Posterior cingulate gyrus (tissue), 11 donors: ENCODE measurements around the gene KRTAP5-4.
"Not testable (repeated sequence)": the region's sequence is repeated elsewhere in the genome, so short reads cannot be mapped to it uniquely, and the experiment has no call there.

Source experiments
- DNase-seq, 10 donors: peaks; one replicate each; pipeline versions ENCODE4 v3.0.0 to v3.0.0-alpha.2; 2020 to 2021; ENCODE audit warnings: mixed read lengths in 3 of 10
- intact Hi-C: fragments of 100-400 bp; cut with DNase I; formaldehyde crosslinking; loops from one replicate; pipeline ENCODE4 v1.15.1; 2023

The KRTAP5-4 gene

GRCh38 chr11:1653541-1654387 lies 31.8 kb upstream of the KRTAP5-4 start:
- intact Hi-C loops: loop anchor here (2.0 kb wide), 1 partner anchor 41 kb away; no protein-coding TSS in a partner anchor
- DNase-seq: peak in 2 of 10 donors; percentile 38 to 52

- intact Hi-C loops: loop anchor here (1.0 to 2.0 kb wide), 3 partner anchors 42 to 499 kb away; no protein-coding TSS in a partner anchor
- peak; percentile 70 to 98 (median 86) for DNase-seq
Measured at GRCh38 chr11:1652771-1653540, 31.0 kb upstream of the KRTAP5-4 start.

- intact Hi-C loops: loop anchor here (1.0 to 2.0 kb wide), 3 partner anchors 42 to 500 kb away; no protein-coding TSS in a partner anchor
- no peak for DNase-seq
Measured at GRCh38 chr11:1652442-1652770, 30.5 kb upstream of the KRTAP5-4 start.

- peak in 2 of 10 donors; percentile 68 to 70 for DNase-seq
- intact Hi-C loops: loop anchor here (1.0 to 2.0 kb wide), 3 partner anchors 43 to 500 kb away; no protein-coding TSS in a partner anchor
Measured at GRCh38 chr11:1652026-1652425, 30.1 kb upstream of the KRTAP5-4 start.

DNA sequence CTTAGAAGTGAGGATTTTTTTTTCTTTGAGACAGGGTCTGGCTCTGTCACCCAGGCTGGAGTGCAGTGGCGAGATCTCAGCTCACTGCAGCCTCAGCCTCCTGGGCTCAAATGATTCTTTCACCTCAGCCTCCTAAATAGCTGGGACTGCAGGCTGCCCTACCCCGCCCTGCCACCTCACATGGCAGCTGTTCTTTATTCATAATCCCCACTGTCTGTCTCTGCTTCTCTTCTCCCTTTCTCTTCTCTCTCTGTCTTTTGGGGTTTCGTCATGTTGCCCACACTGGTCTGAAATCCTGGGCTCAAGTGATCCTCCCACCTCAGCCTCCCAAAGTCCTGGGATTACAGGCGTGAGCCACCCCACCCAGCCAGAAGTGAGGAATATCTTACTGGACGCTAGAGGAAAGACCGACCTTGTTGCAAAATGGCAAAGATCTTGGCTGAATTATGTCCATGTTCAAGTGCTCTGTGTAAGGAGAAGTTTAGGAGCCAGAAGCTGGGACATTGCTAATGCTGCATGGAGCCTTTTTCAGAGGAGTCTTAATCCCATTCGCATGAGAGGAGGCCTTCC lies 29.6 kb upstream of the KRTAP5-4 start:
- DNase-seq: peak in 1 of 10 donors; percentile 3
- intact Hi-C loops: no loop called here

DNA sequence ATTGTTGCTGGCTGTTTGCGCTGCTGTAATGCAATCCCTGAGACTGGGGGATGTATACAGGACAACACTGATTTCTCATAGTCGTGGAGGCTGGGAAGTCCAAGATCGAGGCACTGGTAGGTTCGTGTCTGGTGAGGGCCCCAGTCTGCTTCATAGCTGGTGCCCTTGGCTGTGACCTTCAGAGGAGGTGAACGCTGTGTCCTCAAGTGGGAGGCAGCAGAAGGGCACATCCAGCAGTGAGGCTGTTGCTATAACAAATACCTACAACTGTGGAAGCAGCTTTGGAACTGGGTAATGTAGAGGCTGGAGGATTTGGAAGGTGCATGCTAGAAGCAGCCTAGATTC lies 29.0 kb upstream of the KRTAP5-4 start:
- intact Hi-C loops: no loop called here
- DNase-seq: no peak

- intact Hi-C loops: no loop called here
- DNase-seq: peak in 2 of 10 donors; percentile 52 to 81
Measured at GRCh38 chr11:1650034-1650917, 28.3 kb upstream of the KRTAP5-4 start.

DNA sequence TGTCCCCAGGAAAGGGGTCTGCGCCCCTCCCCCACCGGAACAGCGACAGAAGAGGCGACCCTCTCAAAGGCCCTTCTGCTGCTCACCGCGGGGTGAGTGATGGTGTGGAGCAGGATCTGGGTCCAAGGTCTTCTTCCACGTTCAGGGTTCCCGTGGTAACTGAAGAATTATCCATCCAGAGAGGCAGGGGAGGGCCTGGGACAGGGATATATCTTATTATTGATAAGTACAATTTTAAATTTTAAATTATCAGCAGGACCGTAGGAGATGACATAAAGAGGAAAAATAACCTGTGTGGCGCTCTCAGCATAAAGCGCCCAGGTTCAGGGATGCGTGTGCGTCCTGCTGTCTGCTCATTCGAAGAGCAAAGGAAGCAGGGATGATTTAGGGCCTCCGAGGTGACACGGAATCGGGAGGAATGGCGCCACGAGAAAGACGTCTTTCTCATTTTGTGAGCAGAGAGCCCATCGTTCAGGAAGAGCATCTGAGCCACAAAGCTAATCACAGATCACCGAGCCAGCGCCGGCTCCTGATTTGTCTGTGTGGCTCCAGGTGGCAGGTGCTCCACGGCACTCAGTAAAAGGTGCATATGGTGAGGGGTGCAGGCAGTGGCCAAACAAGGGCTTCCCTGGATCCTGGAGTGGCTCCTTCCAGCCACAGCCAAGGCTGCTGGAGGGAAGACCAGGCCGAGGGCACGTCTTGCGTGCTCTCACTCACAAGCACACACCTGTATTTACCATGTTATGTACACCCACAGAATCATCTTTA lies 26.9 kb upstream of the KRTAP5-4 start:
- peak in 2 of 10 donors; percentile 50 to 66 for DNase-seq
- intact Hi-C loops: no loop called here

GRCh38 chr11:1647901-1648652 lies 26.1 kb upstream of the KRTAP5-4 start:
- DNase-seq: peak in 2 of 10 donors; percentile 66 to 76
- intact Hi-C loops: no loop called here

GRCh38 chr11:1646540-1646939 lies 24.6 kb upstream of the KRTAP5-4 start:
- peak in 2 of 10 donors; percentile 20 to 62 for DNase-seq
- intact Hi-C loops: not testable (repeated sequence)

- intact Hi-C loops: no loop called here
- DNase-seq: peak in 2 of 10 donors; percentile 49 to 51
Measured at GRCh38 chr11:1645357-1645821, 23.5 kb upstream of the KRTAP5-4 start.

- peak in 2 of 10 donors; percentile 58 to 76 for DNase-seq
- intact Hi-C loops: no loop called here
Measured at GRCh38 chr11:1644601-1645356, 22.8 kb upstream of the KRTAP5-4 start.

- intact Hi-C loops: no loop called here
- peak in 1 of 10 donors; percentile 62 for DNase-seq
Measured at GRCh38 chr11:1643146-1643690, 21.3 kb upstream of the KRTAP5-4 start.

- intact Hi-C loops: no loop called here
- peak in 1 of 10 donors; percentile 63 for DNase-seq
Measured at GRCh38 chr11:1642288-1643145, 20.6 kb upstream of the KRTAP5-4 start.

DNA sequence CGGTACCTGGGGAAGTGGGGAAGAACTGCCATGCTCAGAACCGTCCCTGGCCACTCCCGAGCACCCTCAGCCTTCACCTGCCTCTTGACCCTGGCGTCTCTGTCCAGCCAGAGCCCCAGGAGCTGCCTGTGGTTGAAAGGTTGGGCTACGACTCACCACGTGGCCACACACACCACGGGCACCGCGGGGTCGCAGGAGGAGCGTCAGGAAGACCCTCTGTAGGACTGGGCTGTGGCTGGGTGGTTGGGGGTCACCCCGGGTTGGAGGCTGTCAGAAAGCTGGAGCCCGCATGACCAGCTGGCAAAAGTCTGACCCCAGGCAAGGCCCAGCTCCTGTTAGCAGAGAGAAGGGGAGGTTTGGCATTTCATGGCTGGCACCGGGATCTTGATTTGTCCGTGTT lies 19.2 kb upstream of the KRTAP5-4 start:
- intact Hi-C loops: no loop called here
- peak in 1 of 10 donors; percentile 73 for DNase-seq
